GM23248 (cell line): Measurements from ENCODE around the gene C1orf115.

Source experiments
- EZH2 ChIP-seq: fragments of 200-600 bp; sonication (generic); IDR thresholded peaks from 2 replicates; pipeline ENCODE4 v1.6.1; 2018; ENCODE audit warnings: antibody characterized with exemption, mild to moderate bottlenecking; ENCODE audit not compliant: insufficient read depth, poor library complexity, severe bottlenecking
- EZH2phosphoT487 ChIP-seq: fragments of 200-600 bp; sonication (generic); IDR thresholded peaks from 2 replicates; pipeline ENCODE4 v1.6.1; 2018; ENCODE audit warnings: antibody characterized with exemption, moderate library complexity, mild to moderate bottlenecking, low read depth; ENCODE audit not compliant: insufficient read depth

DNA sequence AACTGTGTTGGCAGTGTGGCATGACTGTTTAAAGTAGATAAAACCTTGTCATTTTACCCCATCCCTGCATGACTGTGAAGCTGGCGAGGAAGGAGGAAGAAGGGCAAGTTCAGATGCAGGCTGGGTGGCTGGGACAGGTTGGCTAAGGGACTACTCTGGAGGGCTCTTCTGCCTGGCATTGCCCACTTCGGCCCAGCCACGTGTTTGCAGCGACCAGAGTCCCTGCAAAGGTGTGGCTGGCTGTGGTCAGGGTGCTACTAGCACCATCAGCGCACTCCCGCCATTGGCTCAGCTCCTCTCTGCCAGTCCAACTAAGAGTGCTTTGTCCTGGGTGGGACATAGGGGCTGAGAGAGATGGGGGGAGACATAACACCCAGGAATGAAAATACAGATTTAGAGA lies 7.2 kb downstream of the C1orf115 start:
- TF ChIP-seq EZH2, result no peak
- no peak for TF ChIP-seq EZH2phosphoT487
